BJ (cell line): ENCODE results near the gene COL1A2. TPM values are rescaled to one million over a fixed set of nuclear protein-coding genes. Genes with fewer than 3 reads are reported as not detected.

Experiments used
- CTCF ChIA-PET: fragments of 350-600 bp; formaldehyde crosslinking; extraction: SDS; loops from one replicate; lab custom pipeline; 2021; ENCODE audit warnings: antibody characterized with exemption, inconsistent platforms; lab: Yijun Ruan, JAX
- POLR2A ChIA-PET: fragments of 300-600 bp; sonication (Branson Sonifier 250); formaldehyde crosslinking; extraction: SDS; loops from one replicate; lab custom pipeline; 2021; ENCODE audit warnings: antibody characterized with exemption; lab: Charles Lee
- DNase-seq: peaks from one replicate; pipeline ENCODE4 v3.0.0-alpha.2; 2011; ENCODE audit warnings: low read depth
- H3K27me3 ChIP-seq: 2 replicates; pipeline ENCODE4 v1.6.0; 2011; ENCODE audit warnings: low read length; ENCODE audit not compliant: control insufficient read depth, insufficient read depth
- H3K36me3 ChIP-seq: 2 replicates; pipeline ENCODE4 v1.5.1; 2011; ENCODE audit warnings: low read length; ENCODE audit not compliant: control insufficient read depth, insufficient read depth
- H3K4me3 ChIP-seq: 2 replicates; pipeline ENCODE4 v1.5.1; 2011; ENCODE audit warnings: low read depth, mild to moderate bottlenecking, control low read depth, low read length
- polyA plus RNA-seq: library from polyadenylated mRNA; depleted of rRNA; stranded (reverse); fragments of >200 nt; gene quantifications from 2 replicates; pipeline ENCODE4 v1.2.3, GENCODE V29; 2011
- TF ChIP-seq, protein P1 (sequence below): IDR thresholded peaks from 2 replicates; pipeline ENCODE4 v1.5.1; 2011; ENCODE audit warnings: low read depth, mild to moderate bottlenecking, control low read depth, inconsistent platforms, low read length, moderate library complexity; ENCODE audit not compliant: insufficient read depth

The COL1A2 gene
- polyA plus RNA-seq, 1 experiment, result 8,996 TPM

DNA sequence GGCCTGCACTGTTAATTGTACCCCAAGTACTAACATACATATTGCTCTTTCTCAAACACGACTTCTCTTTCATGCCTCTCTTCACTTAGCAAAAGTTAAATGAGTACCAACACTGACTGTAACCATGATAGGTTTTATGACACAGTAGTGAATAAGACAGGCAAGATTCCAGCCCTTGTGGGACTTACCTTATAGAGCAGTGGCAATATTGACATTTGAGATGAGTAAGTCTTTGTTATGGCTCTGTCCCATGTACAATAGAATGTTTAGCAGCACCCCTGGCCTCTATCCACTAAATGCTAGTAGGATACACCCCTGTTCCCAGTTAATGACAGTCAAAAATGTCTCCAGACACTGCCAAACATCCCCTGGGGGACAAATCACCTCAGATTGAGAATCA lies 11.9 kb upstream of the COL1A2 start:
- no peak for DNase-seq
- Histone ChIP-seq H3K4me3 (no peak overlapping the region), H3K36me3 (no peaks in the 10 kb centered on the region), H3K27me3 (no peaks in the 10 kb centered on the region)
- TF ChIP-seq, protein P1, sequence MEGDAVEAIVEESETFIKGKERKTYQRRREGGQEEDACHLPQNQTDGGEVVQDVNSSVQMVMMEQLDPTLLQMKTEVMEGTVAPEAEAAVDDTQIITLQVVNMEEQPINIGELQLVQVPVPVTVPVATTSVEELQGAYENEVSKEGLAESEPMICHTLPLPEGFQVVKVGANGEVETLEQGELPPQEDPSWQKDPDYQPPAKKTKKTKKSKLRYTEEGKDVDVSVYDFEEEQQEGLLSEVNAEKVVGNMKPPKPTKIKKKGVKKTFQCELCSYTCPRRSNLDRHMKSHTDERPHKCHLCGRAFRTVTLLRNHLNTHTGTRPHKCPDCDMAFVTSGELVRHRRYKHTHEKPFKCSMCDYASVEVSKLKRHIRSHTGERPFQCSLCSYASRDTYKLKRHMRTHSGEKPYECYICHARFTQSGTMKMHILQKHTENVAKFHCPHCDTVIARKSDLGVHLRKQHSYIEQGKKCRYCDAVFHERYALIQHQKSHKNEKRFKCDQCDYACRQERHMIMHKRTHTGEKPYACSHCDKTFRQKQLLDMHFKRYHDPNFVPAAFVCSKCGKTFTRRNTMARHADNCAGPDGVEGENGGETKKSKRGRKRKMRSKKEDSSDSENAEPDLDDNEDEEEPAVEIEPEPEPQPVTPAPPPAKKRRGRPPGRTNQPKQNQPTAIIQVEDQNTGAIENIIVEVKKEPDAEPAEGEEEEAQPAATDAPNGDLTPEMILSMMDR, result no peak
- CTCF ChIA-PET, result no interaction called here
- POLR2A ChIA-PET, result no interaction called here

GRCh38 chr7:94384315-94384714 lies 10.4 kb upstream of the COL1A2 start:
- ChIA-PET CTCF (interaction anchor here (0.8 to 1.2 kb wide), 2 partner anchors 87 to 89 kb away, joined by 3 read pairs; no protein-coding TSS in a partner anchor), POLR2A (no interaction called here)

GRCh38 chr7:94386416-94386815 lies 8.3 kb upstream of the COL1A2 start:
- TF ChIP-seq, protein P1, result no peak
- no peak for DNase-seq
- Histone ChIP-seq H3K27me3 (no peaks in the 10 kb centered on the region), H3K36me3 (no peaks in the 10 kb centered on the region), H3K4me3 (no peak overlapping the region)
- ChIA-PET POLR2A (no interaction called here), CTCF (interaction anchor here (0.6 to 1.2 kb wide), 2 partner anchors 8 to 49 kb away, joined by 3 read pairs; no protein-coding TSS in a partner anchor)

More at GRCh38 chr7:94384315-94384714, 10.4 kb upstream of the COL1A2 start:
- DNase-seq, result no peak
- Histone ChIP-seq H3K27me3 (no peaks in the 10 kb centered on the region), H3K36me3 (no peaks in the 10 kb centered on the region), H3K4me3 (no peak overlapping the region)
- TF ChIP-seq, protein P1, result no peak

GRCh38 chr7:94388540-94388939 lies 6.2 kb upstream of the COL1A2 start:
- H3K4me3 ChIP-seq, result no peak overlapping the region
- TF ChIP-seq, protein P1, result no peak
- H3K36me3 ChIP-seq, result no peaks in the 10 kb centered on the region
- ChIA-PET POLR2A (interaction anchor here (1.2 to 1.9 kb wide), 2 partner anchors 13 to 20 kb away, joined by 6 to 8 read pairs; no protein-coding TSS in a partner anchor), CTCF (interaction anchor here (1.1 to 1.8 kb wide), 2 partner anchors 20 to 90 kb away, joined by 4 to 6 read pairs; no protein-coding TSS in a partner anchor)
- no peak for DNase-seq
- H3K27me3 ChIP-seq, result no peaks in the 10 kb centered on the region

DNA sequence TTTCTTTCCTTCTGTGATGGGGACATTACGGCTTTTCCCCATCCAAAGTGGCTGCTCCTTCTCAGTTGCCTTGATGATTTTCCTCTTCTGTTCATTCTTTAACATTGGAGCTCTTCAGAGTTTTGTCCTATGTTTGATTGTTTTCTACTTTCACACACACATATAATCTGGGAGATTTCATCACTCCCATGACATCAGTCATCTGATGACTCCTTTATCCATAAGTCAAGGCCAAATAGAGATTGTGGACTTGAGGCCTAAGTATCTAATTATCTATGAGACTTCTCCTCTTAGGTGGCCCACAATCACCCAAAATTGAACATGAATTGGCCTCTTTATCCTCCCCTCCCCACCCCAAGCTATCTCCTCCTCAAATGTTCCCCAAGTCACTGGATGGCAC lies 5.3 kb upstream of the COL1A2 start:
- no peaks in the 10 kb centered on the region for H3K27me3 ChIP-seq
- POLR2A ChIA-PET, result interaction anchor here (0.6 to 1.9 kb wide), 3 partner anchors 14 to 93 kb away, joined by 6 to 8 read pairs (median 6); no protein-coding TSS in a partner anchor
- CTCF ChIA-PET, result interaction anchor here (1.0 to 1.8 kb wide), 3 partner anchors 9 to 91 kb away, joined by 3 to 6 read pairs (median 4); no protein-coding TSS in a partner anchor
- no peak for DNase-seq
- H3K36me3 ChIP-seq, result no peaks in the 10 kb centered on the region
- no peak overlapping the region for H3K4me3 ChIP-seq
- TF ChIP-seq, protein P1, result no peak
